ENCODE data around the gene CPN1.

CPN1 gene

DNA sequence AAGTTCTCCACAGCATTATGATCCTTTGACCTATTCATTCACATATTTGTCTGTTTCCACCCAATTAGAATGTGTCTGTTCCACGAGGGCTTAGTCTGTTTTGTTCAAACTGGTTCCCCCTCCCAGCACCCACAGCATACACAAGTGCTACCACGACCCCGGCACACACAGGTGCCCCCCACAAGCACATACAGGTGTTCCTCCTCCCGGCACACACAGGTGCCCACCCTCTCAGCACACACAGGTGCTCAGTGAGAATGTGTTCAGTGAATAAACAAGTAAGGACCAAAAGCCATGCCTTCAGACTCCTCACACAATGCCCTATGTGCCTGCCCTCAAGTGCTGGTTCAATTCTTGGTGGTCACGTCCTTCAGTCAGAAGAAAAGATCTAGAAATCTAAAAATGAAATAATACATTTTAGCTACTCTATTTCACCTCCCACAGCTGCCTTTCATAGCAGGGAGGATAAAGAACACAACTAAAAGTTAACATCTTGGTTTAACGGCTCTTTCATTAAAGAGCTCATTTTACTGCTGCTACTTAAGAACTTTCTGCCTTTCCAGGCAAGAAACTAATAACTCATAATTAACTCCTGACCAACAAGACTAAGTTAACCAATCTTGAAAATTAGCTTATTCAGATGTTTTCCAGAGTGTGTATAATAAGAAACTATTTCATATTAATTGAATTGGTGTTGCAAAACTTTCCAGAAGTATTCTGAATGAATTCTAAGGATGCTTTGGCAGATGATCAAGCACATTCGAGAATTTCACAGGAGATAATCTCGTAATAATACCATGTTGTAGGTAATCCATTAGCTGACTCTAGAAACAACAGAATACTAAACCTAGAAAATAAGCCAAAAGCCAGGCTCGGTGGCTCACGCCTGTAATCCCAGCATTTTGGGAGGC lies 74.2 kb downstream of the CPN1 start:
- TF ChIP-seq, protein P1, sequence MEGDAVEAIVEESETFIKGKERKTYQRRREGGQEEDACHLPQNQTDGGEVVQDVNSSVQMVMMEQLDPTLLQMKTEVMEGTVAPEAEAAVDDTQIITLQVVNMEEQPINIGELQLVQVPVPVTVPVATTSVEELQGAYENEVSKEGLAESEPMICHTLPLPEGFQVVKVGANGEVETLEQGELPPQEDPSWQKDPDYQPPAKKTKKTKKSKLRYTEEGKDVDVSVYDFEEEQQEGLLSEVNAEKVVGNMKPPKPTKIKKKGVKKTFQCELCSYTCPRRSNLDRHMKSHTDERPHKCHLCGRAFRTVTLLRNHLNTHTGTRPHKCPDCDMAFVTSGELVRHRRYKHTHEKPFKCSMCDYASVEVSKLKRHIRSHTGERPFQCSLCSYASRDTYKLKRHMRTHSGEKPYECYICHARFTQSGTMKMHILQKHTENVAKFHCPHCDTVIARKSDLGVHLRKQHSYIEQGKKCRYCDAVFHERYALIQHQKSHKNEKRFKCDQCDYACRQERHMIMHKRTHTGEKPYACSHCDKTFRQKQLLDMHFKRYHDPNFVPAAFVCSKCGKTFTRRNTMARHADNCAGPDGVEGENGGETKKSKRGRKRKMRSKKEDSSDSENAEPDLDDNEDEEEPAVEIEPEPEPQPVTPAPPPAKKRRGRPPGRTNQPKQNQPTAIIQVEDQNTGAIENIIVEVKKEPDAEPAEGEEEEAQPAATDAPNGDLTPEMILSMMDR (IDR thresholded peaks at IDR 0.05; ENCODE audit: low read depth, low read length, missing control alignments), result no peak
- peak overlapping the region; percentile 80 for H3K4me3 ChIP-seq (ENCODE audit: low read depth, low read length)
- no peak for DNase-seq (ENCODE audit: low read depth)

DNA sequence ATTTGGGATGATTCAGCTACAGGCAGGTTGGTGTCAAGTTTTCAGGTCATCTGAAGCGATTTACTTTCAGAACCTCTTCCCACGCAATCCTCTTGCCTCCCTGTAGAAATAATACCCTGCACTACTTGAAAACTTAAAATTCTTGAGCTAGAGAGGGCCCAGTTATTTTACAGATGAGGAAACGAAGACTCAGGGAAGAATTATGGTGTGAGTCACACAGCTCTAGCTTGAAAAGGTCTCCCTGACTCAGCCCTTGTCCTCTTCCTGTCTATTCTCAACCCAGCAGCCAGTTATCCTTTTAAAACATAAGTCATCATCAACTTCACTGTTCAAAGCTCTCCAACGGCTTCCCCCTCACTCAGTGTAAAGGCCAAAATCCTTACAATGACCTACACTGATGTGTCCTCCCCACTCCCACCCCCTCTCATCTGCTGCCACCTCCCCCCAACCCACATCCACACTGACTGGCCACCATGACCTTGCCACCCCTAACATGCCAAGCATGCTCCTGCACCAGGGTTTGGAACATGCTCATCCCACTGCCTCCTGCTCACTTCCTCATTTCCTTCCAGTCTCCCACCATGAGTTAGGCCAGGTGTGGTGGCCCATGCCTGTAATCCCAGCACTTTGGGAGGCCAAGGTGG lies 75.3 kb downstream of the CPN1 start:
- TF ChIP-seq, protein P1 (IDR thresholded peaks at IDR 0.05; ENCODE audit: low read depth, low read length, missing control alignments), result no peak
- H3K4me3 ChIP-seq (ENCODE audit: low read depth, low read length), result peak overlapping the region; percentile 18; the same call in 1 of the 2 replicates
- no peak for DNase-seq (ENCODE audit: low read depth)

DNA sequence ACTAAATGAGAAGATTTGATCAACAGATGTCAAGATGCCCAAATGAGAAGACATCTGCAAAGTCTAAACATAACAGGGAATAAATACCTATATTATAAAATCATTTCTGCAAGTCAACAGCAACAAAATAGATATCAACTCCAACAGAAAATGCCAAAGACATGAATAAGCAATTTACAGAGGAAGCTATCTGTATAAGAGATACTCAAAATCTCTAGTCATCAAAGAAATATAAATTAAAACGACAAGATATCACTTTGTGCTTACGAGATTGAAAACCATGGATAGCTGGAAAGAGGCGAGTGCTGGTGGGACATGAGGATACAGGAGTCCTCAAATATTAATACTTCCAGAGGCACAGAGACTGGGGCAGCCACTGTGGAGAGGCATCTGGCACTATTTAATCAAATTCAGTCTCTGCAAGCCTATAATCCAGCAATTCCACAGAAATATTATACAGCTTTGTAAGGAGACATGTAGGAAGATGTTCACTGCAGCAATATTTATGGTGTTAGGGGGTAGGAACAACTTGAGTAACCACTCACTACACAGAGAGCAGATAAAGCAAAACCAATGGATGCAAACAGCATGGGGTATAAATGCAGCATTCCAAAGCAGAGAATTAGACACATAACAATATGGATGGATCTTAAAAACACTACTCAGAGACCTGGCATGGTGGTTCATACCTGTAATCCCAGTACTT lies 76.7 kb downstream of the CPN1 start:
- TF ChIP-seq, protein P1 (IDR thresholded peaks at IDR 0.05; ENCODE audit: low read depth, low read length, missing control alignments), result no peak
- H3K4me3 ChIP-seq (ENCODE audit: low read depth, low read length), result no peak overlapping the region
- no peak for DNase-seq (ENCODE audit: low read depth)

DNA sequence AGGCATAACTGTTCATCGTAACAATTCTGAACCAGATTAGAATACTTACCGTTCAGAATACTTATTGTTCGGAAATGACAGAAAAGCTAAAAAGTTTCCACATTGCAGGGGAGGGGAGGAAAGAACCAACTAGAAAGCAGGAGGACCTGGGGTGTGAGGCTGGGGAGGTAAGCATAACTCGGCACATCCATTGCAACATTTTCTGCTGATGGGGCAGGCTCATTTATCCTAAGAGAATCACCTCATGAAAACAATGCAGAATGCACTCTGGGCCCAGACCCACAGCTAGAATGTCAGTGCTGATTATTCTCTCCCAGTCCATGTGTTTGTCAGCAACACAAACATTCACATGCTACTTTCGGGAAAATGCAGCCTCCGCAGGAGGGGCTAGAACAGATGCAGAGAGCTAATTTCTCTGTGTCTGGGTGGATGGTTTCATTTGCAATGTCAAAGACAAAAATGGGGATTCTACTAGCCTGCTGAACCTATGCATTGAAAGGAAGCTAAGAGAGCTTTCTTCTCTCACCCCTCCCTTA lies 81.5 kb downstream of the CPN1 start:
- H3K4me3 ChIP-seq (ENCODE audit: low read depth, low read length), result no peak overlapping the region
- TF ChIP-seq, protein P1 (IDR thresholded peaks at IDR 0.05; ENCODE audit: low read depth, low read length, missing control alignments), result no peak
- no peak for DNase-seq (ENCODE audit: low read depth)

DNA sequence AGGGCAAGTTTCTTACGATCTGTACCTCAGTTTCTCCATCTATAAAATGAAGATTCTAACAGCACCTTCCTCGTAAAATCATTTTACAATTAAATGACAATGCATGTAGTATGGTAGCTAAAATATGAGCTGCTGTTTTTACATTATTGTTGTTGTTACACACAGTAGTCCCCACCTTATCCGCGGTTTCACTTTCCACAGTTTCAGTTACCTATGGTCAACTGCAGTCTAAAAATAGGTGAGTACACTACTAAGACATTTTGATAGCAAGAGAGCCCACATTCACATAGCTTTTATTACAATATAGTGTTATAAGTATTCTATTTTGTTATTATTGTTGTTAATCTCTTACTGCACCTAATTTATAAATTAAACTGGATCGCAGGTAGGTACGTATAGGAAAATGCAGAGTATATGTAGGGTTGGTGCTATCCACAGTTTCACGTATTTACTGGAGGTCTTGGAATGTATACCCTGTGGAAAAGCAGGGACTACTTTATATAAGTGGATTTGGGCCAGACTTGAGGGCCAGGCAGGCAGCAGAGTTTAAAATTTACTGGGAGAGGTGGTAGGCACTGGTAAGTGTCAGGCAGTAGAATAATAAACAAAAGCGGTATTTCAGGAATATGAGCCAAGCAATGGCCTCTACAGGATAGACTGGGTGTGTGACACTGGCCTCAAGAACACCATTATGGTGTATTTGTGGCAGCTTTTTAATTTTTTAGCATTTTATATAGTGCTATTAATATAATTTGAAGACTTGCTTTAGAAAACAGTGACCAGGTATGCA lies 82.2 kb downstream of the CPN1 start:
- DNase-seq (ENCODE audit: low read depth), result no peak
- TF ChIP-seq, protein P1 (IDR thresholded peaks at IDR 0.05; ENCODE audit: low read depth, low read length, missing control alignments), result no peak

DNA sequence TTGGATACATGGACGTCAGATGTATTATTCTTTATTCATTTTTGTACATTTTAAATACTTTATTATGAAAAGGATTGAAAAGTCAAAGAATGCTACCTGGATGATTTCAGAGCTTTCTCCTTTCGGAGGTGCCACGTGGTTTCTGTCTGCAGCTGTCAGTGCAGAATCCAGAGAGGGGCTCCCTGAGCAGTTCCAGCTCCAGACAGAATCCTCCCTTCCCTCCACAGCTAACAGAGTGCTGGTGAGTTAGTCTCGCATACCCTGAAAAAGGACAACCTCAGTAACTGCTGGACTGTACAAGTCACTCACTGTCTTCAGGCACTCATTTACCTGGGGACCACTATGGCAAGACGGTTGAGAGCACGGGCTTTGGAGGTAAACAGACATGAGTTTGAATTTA lies 82.8 kb downstream of the CPN1 start:
- TF ChIP-seq, protein P1 (IDR thresholded peaks at IDR 0.05; ENCODE audit: low read depth, low read length, missing control alignments), result no peak
- H3K4me3 ChIP-seq (ENCODE audit: low read depth, low read length), result no peak overlapping the region
- no peak for DNase-seq (ENCODE audit: low read depth)

More for the DNA sequence above, 82.2 kb downstream of the CPN1 start:
- H3K4me3 ChIP-seq (ENCODE audit: low read depth, low read length), result no peak overlapping the region

Measured in GM12864 (cell line).